Measurements from ENCODE around the gene PGBD5. TPM values are rescaled to one million over a fixed set of nuclear protein-coding genes. Genes with fewer than 3 reads are reported as not detected.

Gene PGBD5
- total RNA-seq, 1 donor from 2014 or later = 8.7 TPM

- no peaks in the 10 kb centered on the region for H3K36me3 Mint-ChIP-seq
- TF ChIP-seq CTCF (conservative IDR thresholded peaks at IDR 0.05) = no peak
- peaks cover 55% of the 10 kb centered on the region for H3K27me3 Mint-ChIP-seq
- no peak for DNase-seq (ENCODE audit: extremely low spot score, unreplicated experiment)
- H3K9me3 Mint-ChIP-seq = no peaks in the 10 kb centered on the region
- H3K4me1 Mint-ChIP-seq (ENCODE audit: unreplicated experiment) = peaks cover 9% of the 10 kb centered on the region
- no peak overlapping the region for H3K4me3 Mint-ChIP-seq
- no peak overlapping the region for H3K27ac Mint-ChIP-seq
Measured at GRCh38 chr1:230291731-230292620, 134.2 kb downstream of the PGBD5 start.

GRCh38 chr1:230289350-230289644 is 136.8 kb downstream of the PGBD5 start:
- TF ChIP-seq CTCF (conservative IDR thresholded peaks at IDR 0.05) = no peak
- H3K9me3 Mint-ChIP-seq = no peaks in the 10 kb centered on the region
- H3K27ac Mint-ChIP-seq = no peak overlapping the region
- H3K4me1 Mint-ChIP-seq (ENCODE audit: unreplicated experiment) = peaks cover 9% of the 10 kb centered on the region
- no peak for DNase-seq (ENCODE audit: extremely low spot score, unreplicated experiment)
- H3K36me3 Mint-ChIP-seq = no peaks in the 10 kb centered on the region
- H3K27me3 Mint-ChIP-seq = peaks cover 44% of the 10 kb centered on the region
- H3K4me3 Mint-ChIP-seq = no peak overlapping the region

GRCh38 chr1:230288641-230289349 is 137.3 kb downstream of the PGBD5 start:
- DNase-seq (ENCODE audit: extremely low spot score, unreplicated experiment) = no peak
- no peak overlapping the region for H3K27ac Mint-ChIP-seq
- H3K9me3 Mint-ChIP-seq = no peaks in the 10 kb centered on the region
- no peaks in the 10 kb centered on the region for H3K36me3 Mint-ChIP-seq
- H3K27me3 Mint-ChIP-seq = peaks cover 40% of the 10 kb centered on the region
- H3K4me3 Mint-ChIP-seq = no peak overlapping the region
- H3K4me1 Mint-ChIP-seq (ENCODE audit: unreplicated experiment) = peaks cover 9% of the 10 kb centered on the region
- TF ChIP-seq CTCF (conservative IDR thresholded peaks at IDR 0.05) = no peak

GRCh38 chr1:230287674-230288315 is 138.3 kb downstream of the PGBD5 start:
- Mint-ChIP-seq H3K36me3 (no peaks in the 10 kb centered on the region), H3K27ac (no peak overlapping the region), H3K4me3 (no peak overlapping the region), H3K9me3 (no peaks in the 10 kb centered on the region), H3K4me1 (ENCODE audit: unreplicated experiment) (peaks cover 3% of the 10 kb centered on the region), H3K27me3 (peaks cover 30% of the 10 kb centered on the region)
- no peak for DNase-seq (ENCODE audit: extremely low spot score, unreplicated experiment)
- TF ChIP-seq CTCF (conservative IDR thresholded peaks at IDR 0.05) = no peak

- no peak for DNase-seq (ENCODE audit: extremely low spot score, unreplicated experiment)
- H3K27ac Mint-ChIP-seq = no peak overlapping the region
- no peak overlapping the region for H3K4me3 Mint-ChIP-seq
- no peak for TF ChIP-seq CTCF (conservative IDR thresholded peaks at IDR 0.05)
- H3K36me3 Mint-ChIP-seq = no peaks in the 10 kb centered on the region
- H3K4me1 Mint-ChIP-seq (ENCODE audit: unreplicated experiment) = no peaks in the 10 kb centered on the region
- no peaks in the 10 kb centered on the region for H3K9me3 Mint-ChIP-seq
- H3K27me3 Mint-ChIP-seq = peaks cover 21% of the 10 kb centered on the region
Measured at GRCh38 chr1:230286890-230287269, 139.3 kb downstream of the PGBD5 start.

Measured in type B pancreatic cell (in vitro differentiated cells).